Right ventricle myocardium superior (tissue), 1 donor: ENCODE results near the gene PIK3CG. TPM values are rescaled to one million over a fixed set of nuclear protein-coding genes. Genes with fewer than 3 reads are reported as not detected.
"Not testable (repeated sequence)": the region's sequence is repeated elsewhere in the genome, so short reads cannot be mapped to it uniquely, and the experiment has no call there.

Experiments used
- ATAC-seq: fragments of 200-7000 bp; cut with Tn5 transposase; one replicate; pipeline ENCODE4 v1.9.1; 2020; ENCODE audit warnings: mild to moderate bottlenecking; ENCODE audit not compliant: poor library complexity
- DNase-seq: peaks from one replicate; pipeline ENCODE4 v3.0.0-alpha.2; 2020
- intact Hi-C: fragments of 100-400 bp; cut with DNase I; formaldehyde crosslinking; loops from one replicate; pipeline ENCODE4 v1.11.2; 2022
- long read RNA-seq: library from polyadenylated mRNA; unstranded; transcript quantifications from one replicate; pipeline ENCODE4 v2.0.0, GENCODE V29; 2021
- total RNA-seq: library from RNA; stranded (reverse); fragmentation: NEBNext Ultra II Directional; extraction: Animal tissue kit (Norgen Biotek cat#: 25700); gene quantifications from one replicate; pipeline ENCODE4 v1.2.1, GENCODE V29; 2021
- donor health status: DM: no; HTN: yes; CAD: no; lungs with severe emphysema.

The PIK3CG gene
- total RNA-seq: 1.6 TPM
- long read RNA-seq: 0 reads

- DNase-seq (no peak), ATAC-seq (peak; percentile 78)
- intact Hi-C loops: no loop called here
Measured at GRCh38 chr7:106865130-106866041, at the start of gene PIK3CG. PIK3CG (plus strand) TSS chr7:106865282; CDS start chr7:106867562, 2,280 bp downstream.

GRCh38 chr7:106817098-106817497 is 48.0 kb upstream of the PIK3CG start:
- intact Hi-C loops: no loop called here
- DNase-seq (no peak), ATAC-seq (no peak)

GRCh38 chr7:106818736-106819135 is 46.3 kb upstream of the PIK3CG start:
- ATAC-seq: no peak
- intact Hi-C loops: no loop called here

GRCh38 chr7:106819546-106819945 is 45.5 kb upstream of the PIK3CG start:
- DNase-seq (no peak), ATAC-seq (no peak)
- intact Hi-C loops: no loop called here

More at GRCh38 chr7:106818736-106819135, 46.3 kb upstream of the PIK3CG start:
- DNase-seq: no peak

GRCh38 chr7:106820321-106821217 is 44.5 kb upstream of the PIK3CG start:
- intact Hi-C loops: no loop called here
- ATAC-seq: no peak

GRCh38 chr7:106823631-106824030 is 41.5 kb upstream of the PIK3CG start:
- no peak for DNase-seq
- ATAC-seq: no peak
- intact Hi-C loops: no loop called here

More at GRCh38 chr7:106820321-106821217, 44.5 kb upstream of the PIK3CG start:
- no peak for DNase-seq

GRCh38 chr7:106824458-106824857 is 40.6 kb upstream of the PIK3CG start:
- ATAC-seq (no peak), DNase-seq (no peak)
- intact Hi-C loops: no loop called here

GRCh38 chr7:106827626-106828025 is 37.5 kb upstream of the PIK3CG start:
- ATAC-seq (no peak), DNase-seq (no peak)
- intact Hi-C loops: no loop called here

GRCh38 chr7:106829496-106829895 is 35.6 kb upstream of the PIK3CG start:
- ATAC-seq: no peak
- DNase-seq: no peak
- intact Hi-C loops: no loop called here

GRCh38 chr7:106830896-106831295 is 34.2 kb upstream of the PIK3CG start:
- intact Hi-C loops, ATAC-seq, DNase-seq: not testable (repeated sequence)

- ATAC-seq (no peak), DNase-seq (no peak)
- intact Hi-C loops: no loop called here
Measured at GRCh38 chr7:106836816-106837215, 28.3 kb upstream of the PIK3CG start.

- no peak for ATAC-seq
- no peak for DNase-seq
- intact Hi-C loops: no loop called here
Measured at GRCh38 chr7:106839511-106839910, 25.6 kb upstream of the PIK3CG start.

- no peak for ATAC-seq
- intact Hi-C loops: no loop called here
- DNase-seq: no peak
Measured at GRCh38 chr7:106840342-106840741, 24.7 kb upstream of the PIK3CG start.

- ATAC-seq (peak; percentile 87), DNase-seq (no peak)
- intact Hi-C loops: no loop called here
Measured at GRCh38 chr7:106841896-106842390, 23.1 kb upstream of the PIK3CG start.

- intact Hi-C loops: no loop called here
- DNase-seq (no peak), ATAC-seq (no peak)
Measured at GRCh38 chr7:106844279-106844997, 20.6 kb upstream of the PIK3CG start.

- ATAC-seq (no peak), DNase-seq (no peak)
- intact Hi-C loops: no loop called here
Measured at GRCh38 chr7:106848049-106848448, 17.0 kb upstream of the PIK3CG start.

- intact Hi-C loops: no loop called here
- ATAC-seq: no peak
Measured at GRCh38 chr7:106848851-106849442, 16.1 kb upstream of the PIK3CG start.

GRCh38 chr7:106851632-106852031 is 13.4 kb upstream of the PIK3CG start:
- intact Hi-C loops, DNase-seq, ATAC-seq: not testable (repeated sequence)

More at GRCh38 chr7:106848851-106849442, 16.1 kb upstream of the PIK3CG start:
- DNase-seq: no peak
